HuH-7.5 (cell line): ENCODE results near the gene THRB.

Experiments
- DNase-seq: peaks from one replicate; pipeline ENCODE4 v3.0.0; 2011; ENCODE audit warnings: low spot score

Gene THRB

DNA sequence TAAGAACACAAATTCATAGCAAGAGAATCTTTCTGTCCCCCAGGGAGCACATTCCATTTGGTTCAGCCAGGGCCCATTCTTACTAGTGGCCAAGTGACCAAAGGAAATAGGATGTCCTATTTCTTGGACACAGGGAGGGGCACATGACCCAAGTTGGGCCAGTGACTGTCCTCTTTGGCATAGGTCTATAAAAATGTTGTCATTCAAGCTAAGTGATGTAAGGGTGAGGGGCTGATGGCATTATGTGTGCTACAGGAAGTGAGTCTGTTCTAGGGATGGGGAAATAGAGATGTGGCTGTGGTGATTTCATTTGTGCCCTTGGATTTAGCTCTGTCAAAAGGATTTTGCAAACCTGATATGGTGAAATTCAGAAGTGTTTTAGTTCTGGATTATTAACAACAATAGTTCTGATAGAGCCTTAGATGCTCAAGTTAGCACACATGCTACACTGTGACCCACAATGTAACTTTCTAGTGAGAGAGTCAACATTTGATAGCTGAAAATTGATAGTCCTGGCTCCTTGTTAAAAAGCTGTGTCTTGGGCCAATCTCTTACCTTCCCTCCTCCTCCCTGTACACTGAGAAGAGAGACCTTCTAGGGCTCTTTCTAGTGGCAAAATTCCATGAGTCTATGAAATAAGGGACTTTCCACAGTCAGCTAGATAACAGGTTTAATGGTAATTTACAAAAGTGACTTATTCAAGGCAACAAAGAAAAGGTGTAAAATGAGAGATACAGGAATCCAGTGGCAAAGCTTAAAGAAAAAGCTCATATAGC is 117.2 kb downstream of the THRB start:
- DNase-seq, result no peak

DNA sequence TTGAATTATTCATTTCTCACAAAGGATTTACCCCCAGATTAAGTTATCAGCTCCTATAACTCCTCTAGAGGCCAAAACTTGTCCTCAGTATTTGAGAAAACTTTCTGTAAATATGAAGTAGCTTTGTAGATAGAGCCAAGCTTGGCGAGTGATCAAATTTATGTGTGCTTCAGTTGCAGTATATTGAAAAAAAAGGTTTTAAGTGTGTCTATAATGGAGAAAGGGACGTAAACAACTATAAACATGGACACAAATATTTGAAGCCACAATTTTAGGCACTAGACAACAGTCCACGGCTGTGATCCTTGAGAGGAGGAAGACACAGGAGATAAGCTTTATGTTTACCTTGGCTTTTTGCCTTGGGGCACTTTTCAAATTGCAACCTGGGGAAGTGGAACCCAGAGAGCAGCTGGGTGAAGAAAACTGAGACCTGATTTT is 118.7 kb downstream of the THRB start:
- no peak for DNase-seq

DNA sequence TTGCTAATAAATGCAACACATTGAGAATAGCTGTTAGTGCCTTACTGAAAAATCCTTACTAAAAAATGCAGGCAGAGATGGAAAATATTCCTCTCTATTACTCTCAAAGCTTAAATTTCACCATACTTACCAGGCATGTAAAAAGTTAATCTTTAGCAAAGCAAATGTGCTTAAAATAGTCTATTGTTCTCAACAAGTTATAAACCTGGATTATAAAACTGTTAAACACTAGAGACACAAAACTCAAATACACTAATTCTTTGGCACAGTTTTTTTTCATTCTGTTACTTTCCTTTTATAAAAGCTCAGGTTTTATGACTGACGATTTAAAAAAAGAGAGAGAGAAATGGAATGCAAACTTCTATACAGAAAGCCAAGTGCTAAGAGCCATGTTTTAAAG is 119.8 kb downstream of the THRB start:
- no peak for DNase-seq

DNA sequence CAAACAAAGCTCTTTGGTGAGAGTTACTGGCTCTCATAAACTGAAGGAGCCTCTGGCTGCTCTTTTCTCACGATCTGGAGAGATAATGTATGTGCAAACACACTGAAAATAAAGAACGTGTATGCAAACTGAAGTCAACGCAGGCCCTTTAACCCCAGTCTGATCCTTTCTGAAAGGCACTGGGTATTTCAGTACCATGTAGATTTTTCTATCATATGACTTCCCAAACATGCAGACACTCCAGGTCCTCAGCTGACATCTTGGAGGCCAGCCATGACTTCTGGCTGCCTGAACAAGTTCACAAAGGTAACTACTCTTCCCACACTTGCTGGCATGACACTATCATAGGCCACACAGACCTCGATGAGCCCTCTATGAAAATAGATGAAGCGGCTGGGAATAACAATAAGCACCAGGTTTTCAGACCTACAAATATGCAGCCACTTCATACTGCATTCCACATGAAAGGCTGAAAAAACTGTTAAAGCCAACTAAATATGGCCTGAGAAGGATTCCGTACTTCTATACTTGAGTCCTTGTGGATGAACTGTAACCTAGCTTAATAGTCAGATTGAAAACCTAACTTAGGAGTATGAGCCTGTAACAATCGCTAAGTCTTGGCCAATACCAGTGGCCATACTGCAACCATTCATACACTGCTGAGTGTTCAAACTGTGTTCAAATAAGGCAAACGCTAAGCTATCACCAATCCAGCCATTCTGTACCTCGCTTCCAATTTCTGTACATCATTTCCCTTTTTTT is 121.3 kb downstream of the THRB start:
- no peak for DNase-seq

DNA sequence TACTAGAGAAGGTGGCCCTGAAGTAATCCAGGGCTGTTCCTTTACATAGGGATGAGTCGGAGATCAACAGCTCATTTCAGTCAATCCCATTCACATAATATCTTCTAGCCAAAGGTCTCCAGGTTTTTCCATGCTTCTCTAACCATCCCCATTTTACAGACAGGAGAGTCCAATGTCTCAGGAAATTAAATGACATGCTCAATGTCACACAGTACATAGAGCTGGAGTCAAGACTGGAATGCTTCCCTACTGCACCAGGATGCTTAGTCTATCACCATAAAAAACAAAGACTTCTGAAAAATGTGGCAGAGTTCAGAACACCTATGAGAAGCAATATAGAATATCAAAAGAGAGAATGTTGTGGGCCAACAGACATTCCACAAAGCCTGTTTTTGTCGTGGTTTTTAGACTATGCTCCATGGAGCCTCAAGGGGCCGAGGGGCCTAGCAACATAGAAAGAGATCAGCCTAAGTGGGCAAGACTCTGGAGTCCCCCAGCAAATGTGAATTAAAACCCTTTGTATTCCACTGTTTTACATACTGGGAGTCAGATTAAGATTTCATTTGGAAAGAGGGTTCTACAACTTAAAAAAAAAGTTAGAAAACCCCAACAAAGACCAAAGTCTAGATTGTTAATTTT is 122.0 kb downstream of the THRB start:
- DNase-seq, result no peak

DNA sequence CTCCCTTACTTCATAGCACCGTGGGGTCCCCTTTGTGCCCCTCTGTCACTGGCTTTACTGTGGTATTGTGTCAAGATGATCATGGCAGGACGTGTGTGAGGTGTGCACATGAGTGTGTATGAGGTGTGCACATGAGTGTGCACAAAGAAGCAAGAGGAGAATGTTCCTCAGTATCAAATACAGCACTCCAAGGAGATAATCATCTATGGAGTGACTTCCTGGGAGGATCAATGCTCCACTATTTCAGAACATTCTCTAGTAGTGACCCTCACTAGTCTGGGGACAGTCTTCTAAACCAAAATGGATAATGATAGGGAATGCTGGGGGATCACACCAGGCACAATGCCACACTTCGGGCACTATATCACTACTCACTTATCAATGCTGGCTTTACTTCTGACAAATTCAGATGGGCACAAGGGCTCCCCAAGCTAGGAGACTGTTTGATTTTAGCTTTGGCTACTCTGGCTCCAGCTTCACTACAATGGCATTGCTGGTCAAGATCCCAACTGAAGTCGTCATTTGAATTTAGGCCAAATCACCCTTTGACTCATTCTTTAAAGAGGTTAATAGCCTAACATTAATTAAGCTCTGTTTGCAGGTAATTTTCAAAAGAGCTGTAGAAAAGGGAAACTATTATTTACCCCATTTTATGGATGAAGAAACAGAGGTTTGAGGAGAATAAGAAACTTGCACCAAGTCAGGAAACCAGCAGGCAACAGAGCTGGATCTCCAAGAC is 124.1 kb downstream of the THRB start:
- DNase-seq, result no peak

DNA sequence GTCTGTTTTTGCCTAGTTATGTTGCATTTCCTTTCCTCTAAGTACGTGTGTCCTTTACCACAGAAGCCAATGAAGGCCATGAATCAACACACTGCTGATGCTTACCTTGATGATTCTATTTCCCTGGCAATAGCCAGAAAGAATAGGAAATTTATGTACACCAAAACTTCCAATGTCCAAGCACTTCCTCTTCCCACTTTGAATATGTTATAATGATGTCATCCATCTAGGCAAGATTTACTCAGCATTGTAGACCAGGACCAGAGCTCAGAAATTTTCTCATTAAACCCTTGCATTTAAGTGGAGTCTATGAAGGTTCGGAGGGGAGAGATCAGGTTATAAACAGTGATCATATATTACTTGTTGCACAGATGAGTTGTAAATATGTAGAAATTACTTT is 126.0 kb downstream of the THRB start:
- DNase-seq, result no peak

DNA sequence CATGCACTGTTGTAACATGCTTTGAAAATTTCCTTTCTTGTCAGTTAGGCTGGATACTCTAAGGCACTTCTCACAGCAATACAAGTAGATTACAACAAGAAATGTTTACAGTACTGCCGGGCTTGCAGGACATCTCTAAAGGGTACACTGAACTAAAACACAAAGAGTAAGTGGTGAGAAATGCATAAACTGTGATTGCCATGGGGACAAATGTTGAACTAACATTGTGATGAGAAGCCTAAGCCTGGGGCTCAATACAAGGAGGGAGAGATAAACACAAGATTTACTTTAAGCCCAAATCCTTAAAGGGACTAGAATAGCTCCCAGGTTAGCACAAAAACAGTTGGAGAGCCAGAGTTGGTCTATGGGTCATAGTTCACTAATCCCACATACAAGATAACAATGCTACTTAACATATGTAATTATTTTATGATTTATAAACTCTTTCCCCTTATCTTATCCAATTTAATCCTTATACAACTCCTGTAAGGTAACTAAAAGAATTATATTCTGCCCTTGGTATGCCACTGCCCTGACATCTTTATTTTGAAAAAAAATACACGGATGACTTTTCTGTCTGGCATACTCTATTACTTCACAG is 126.9 kb downstream of the THRB start:
- DNase-seq, result no peak

DNA sequence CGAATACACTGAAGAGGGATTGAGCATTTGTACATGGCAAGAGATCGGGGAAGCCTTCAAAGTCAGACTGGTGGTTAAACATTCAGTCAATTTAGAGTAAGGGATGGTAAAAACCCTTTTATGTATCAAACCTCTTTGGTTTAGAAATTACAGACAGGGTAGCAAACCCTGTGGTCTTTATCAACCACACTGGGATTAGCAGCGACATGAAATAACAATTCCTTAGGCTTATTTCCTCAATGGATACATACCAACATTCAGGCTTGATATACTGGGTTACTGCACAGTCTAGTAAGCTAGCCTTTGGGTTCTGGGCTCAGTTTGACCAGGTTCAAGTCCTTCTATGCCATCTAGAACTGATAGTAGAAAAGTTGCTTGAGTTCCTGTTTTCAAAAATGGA is 127.4 kb downstream of the THRB start:
- DNase-seq, result no peak

DNA sequence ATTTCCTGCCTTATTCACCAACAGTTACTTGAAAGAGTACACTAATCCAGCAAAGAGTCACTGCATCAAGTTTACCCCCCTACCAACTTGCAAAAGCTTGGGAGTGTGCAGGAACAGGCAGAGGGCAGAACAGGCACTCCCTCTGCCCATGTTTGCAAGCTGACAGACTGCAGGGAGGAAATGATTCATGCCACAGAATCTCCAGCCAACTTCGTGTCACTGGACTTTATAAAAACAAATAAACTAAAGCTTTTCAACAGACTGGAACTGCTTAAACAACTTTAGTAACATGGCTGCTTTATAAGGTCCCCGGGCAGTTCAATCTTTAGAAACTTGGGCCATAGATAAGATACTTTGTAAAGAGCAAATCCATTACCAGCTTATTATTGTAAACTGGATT is 129.5 kb downstream of the THRB start:
- no peak for DNase-seq

DNA sequence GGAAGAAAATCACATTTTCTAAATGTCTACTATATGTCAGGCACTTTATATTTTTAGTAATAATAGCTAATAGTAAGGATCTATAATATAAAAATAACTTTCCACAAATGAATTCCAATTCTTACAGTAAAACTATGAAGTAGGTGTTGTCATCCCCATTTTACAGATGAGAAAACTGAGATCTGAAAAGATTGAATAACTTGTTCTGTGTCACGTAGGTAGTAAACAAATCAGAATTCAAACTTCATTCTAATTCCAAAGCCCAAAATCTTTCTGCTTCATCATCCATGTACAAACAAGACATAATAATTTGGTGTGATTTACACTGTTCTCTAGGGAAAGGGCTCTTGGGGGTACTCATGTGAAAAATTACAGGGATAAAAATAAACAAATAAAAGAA is 130.3 kb downstream of the THRB start:
- no peak for DNase-seq

DNA sequence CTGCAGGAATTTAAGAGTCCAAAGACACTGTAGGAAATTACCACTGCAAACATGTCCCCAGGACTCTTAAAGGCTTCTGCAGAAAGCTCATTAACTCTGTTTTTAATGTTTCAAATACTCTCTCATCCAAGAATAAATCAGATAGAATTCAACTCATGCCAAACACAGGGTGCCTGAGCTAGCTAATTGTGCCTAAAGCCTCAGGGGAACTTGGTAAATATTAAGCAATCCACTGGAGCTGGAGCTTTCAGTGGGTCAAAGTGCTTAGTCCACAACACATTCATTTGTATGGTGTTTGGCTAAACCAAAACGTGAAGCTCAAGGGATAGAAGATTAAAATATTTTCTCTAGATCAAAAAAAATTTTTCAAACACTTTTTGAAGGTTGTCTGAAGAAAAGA is 131.4 kb downstream of the THRB start:
- DNase-seq, result no peak

DNA sequence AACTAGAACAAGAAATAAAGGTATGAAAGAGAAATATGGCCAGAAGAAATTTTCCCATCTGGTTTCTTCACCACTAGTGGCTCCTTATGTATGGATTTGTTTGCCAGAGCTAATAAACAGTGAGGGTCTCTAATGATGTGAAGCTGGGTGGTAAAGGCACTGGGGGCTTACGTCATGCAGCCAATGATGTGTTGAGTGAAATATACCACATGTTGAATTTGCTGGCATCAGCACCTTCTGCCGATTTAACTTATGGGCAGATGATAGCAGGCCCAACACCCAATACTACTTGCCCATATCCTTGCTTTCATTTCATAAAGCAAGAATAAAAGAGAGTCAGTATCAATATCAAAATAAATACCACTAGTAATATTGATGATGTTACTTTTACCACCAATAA is 133.0 kb downstream of the THRB start:
- DNase-seq, result no peak

DNA sequence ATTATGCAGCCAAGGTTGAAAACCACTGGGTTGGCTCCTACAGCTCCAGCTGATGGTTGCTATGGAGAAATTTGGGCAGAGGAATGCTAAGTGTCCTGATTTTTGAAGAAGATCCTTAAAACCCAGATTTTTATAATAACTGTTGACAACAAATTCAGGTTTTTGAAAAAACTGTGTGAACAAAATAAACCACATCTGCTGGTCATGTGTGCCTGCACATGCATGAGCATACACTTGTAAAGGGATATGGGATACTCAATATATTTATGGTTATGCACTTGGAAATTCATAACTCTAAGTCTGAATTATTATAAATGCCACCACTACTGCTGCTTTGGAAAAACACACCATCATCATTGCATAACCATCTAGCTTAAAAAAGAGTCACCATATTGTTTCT is 133.7 kb downstream of the THRB start:
- DNase-seq, result no peak

DNA sequence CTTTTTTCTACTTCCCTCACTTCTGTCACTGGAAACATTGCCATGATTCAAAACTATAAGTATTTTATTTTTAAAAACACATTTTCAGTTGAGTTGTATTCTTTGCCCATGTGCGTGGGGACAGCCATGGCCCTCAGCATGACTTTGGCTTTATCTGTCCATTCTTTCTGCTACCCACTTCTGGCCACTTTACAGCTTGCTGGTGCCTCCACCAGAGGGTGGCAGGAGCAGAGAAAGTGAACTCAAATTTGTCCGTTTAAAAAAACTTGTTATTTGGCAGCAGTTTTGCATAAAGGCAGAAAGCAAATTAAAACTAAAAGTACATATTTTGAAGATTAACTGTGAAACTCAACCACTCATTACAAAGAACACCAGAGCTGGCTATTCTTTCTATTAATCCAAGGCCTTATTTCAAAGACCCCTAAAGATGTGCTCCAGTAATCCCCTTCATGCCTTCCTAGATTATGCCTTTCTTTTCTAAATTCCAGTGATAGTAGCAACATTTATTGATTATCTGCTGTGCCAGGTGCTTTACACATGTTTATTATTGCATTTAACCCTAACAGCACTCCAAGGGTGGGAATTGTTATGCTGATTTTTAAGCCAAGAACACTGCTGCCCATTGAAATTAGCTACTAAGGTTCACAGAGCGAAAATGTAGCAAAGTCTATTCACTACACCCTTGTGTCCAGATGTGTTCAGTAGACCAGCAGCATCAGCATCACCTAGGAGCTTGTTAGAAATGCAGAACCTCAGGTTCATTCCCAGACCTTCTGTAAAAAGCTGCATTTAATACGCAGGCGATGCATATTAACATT is 134.8 kb downstream of the THRB start:
- no peak for DNase-seq

DNA sequence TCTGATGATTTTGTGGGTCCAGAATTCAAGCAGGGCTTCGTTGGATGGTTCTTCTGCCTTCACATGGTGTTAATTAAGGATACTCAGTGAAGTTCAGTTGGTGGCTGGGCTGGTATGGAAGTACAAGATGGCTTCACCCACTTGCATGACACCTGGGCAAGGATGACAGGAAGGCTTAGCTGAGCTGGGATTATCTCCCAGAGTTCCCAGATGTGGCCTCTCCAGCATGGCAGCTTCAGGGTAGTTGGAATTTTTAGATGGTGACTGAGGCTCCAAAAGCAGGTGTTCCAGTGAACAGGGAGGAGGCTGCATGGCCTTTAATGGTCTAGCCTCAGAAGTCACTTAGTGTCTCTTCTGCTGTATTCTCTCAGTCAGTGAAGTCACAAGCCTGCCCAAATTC is 135.5 kb downstream of the THRB start:
- no peak for DNase-seq

DNA sequence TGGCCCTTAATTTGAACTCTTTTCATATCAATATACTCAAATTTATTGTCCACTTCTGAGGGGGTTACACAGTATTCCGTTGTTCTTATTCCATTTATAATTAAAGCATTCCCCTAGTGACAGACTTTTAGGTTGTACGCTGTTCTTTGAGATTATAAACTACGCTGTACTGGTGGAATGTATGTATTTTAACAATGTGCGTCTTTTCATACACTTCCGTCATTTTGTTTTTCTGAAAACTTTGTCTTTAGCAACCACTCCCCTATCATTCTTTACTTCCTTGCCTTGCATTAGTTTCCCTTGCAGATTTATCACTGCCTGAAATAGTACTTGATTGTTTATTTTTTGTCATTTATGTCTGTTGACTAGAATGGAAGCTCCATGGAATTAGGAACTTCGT is 137.0 kb downstream of the THRB start:
- DNase-seq, result no peak

DNA sequence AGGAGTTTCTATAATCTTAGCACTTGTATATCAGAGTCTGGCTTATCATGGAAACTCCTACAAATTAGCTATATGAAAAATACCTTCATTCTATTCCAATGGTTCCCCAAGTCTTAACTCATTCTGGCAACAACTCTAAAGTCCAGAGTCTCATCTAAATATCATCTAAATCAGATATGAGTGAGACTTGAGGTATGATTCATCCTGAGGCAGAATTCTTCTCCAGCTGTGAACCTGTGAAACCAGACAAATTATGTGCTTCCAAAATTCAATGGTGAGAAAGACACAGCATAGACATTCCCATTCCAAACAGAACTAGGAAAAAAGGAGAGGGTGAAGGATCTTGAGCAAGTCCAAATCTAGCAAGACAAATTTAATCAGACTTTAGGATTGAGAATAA is 138.8 kb downstream of the THRB start:
- DNase-seq, result no peak

DNA sequence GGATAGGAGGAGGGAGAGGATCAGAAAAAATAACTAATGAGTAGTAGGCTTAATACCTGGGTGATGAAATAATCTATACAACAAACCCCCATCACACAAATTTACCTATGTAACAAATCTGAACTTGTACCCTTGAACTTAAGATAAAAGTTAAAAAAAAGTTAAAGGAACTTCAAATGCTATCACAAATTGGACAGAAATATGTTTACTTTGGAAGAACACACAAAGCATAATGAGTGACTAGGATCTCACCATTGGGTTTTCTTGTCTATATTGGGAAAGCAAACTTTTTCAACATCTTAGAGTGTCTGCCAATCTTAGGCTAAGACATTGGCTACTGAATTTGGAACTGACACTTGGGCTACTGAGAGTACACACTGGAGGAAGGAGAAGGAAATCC is 140.4 kb downstream of the THRB start:
- no peak for DNase-seq

DNA sequence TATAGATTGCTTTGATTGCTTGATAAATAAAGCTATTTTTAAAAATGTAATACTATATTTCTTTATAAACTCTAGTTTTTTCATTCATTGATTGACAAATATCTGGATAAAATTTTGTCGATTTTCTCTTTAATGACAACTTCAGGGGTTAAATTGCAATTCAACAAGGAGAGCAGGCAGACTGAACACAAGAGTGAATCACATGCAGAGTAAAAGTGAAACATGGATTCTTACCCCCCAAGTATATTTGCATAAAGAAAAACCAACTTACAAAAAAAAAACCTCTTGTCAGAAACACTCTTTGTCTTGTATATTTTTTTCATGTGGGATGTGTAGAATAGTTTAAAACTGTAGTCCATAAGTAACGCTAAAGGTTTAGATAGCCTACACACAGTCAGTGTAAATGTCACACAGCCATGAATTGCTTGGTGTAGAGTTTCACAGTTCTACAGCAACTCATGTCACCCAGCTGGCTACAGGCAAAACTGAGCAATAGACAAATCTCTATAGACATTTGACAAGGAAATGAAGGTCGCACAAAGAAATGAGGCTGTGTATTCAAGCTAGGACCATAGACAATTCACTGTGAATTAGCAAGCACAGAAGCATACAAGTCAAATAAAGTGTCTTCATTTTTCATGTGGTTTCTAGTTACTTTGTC is 141.6 kb downstream of the THRB start:
- DNase-seq, result no peak
